Measurements from ENCODE around the gene FAM83C. TPM values are rescaled to one million over a fixed set of nuclear protein-coding genes. Genes with fewer than 3 reads are reported as not detected.

The FAM83C gene
- total RNA-seq, 1 donor, result not detected

- no peak for DNase-seq (ENCODE audit: low read depth)
- H3K4me3 ChIP-seq (ENCODE audit: low read depth, low read length), result no peak overlapping the region
- TF ChIP-seq, protein P1, sequence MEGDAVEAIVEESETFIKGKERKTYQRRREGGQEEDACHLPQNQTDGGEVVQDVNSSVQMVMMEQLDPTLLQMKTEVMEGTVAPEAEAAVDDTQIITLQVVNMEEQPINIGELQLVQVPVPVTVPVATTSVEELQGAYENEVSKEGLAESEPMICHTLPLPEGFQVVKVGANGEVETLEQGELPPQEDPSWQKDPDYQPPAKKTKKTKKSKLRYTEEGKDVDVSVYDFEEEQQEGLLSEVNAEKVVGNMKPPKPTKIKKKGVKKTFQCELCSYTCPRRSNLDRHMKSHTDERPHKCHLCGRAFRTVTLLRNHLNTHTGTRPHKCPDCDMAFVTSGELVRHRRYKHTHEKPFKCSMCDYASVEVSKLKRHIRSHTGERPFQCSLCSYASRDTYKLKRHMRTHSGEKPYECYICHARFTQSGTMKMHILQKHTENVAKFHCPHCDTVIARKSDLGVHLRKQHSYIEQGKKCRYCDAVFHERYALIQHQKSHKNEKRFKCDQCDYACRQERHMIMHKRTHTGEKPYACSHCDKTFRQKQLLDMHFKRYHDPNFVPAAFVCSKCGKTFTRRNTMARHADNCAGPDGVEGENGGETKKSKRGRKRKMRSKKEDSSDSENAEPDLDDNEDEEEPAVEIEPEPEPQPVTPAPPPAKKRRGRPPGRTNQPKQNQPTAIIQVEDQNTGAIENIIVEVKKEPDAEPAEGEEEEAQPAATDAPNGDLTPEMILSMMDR (IDR thresholded peaks at IDR 0.05; ENCODE audit: insufficient read depth, low read length), result no peak
These were observed 51.4 kb downstream of the FAM83C start for GRCh38 chr20:35240811-35241293.

DNA sequence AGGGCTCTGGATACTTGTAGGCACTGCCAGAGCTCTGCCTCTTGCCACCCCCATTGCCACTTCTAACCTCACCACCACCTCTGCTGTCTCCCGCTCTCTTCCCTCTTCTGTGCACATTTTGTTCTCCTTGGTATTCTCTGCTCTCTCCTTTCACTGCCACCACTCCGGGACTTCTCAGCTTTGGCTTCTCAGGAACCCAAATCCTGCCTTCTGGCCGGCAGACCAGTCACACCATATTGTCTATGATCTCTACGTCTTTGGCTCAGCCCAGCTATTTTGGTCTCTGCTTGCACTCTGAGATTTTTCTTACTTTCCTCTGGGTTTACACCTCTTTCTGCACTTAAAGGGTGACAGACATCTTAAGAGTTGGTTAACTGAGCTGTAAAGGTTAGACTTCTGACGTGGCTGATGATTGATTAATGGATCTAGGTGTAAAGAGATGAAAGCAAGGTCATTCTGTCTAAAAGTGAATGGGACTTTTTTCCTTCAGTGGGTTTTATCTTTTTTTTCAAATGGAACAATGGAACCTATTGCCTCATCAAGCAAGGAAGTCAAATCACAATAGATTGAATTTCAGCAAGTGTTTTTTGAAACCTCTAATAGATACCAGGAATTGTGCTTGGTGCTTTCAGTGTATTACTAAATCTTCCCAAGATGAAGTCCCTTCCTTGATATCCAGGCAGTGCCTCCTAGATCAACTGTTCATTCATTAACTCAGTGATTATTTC is 52.0 kb downstream of the FAM83C start:
- peak; percentile 22 for DNase-seq (ENCODE audit: low read depth)
- H3K4me3 ChIP-seq (ENCODE audit: low read depth, low read length), result no peak overlapping the region
- TF ChIP-seq, protein P1 (IDR thresholded peaks at IDR 0.05; ENCODE audit: insufficient read depth, low read length), result no peak

- DNase-seq (ENCODE audit: low read depth), result no peak
- TF ChIP-seq, protein P1 (IDR thresholded peaks at IDR 0.05; ENCODE audit: insufficient read depth, low read length), result no peak
- H3K4me3 ChIP-seq (ENCODE audit: low read depth, low read length), result no peak overlapping the region
These were observed 53.5 kb downstream of the FAM83C start for GRCh38 chr20:35238735-35239134.

- TF ChIP-seq, protein P1 (IDR thresholded peaks at IDR 0.05; ENCODE audit: insufficient read depth, low read length), result no peak
- no peak for DNase-seq (ENCODE audit: low read depth)
- H3K4me3 ChIP-seq (ENCODE audit: low read depth, low read length), result no peak overlapping the region
These were observed 54.1 kb downstream of the FAM83C start for GRCh38 chr20:35238170-35238569.

- H3K4me3 ChIP-seq (ENCODE audit: low read depth, low read length), result no peak overlapping the region
- no peak for DNase-seq (ENCODE audit: low read depth)
- TF ChIP-seq, protein P1 (IDR thresholded peaks at IDR 0.05; ENCODE audit: insufficient read depth, low read length), result no peak
These were observed 54.7 kb downstream of the FAM83C start for GRCh38 chr20:35237486-35237885.

DNA sequence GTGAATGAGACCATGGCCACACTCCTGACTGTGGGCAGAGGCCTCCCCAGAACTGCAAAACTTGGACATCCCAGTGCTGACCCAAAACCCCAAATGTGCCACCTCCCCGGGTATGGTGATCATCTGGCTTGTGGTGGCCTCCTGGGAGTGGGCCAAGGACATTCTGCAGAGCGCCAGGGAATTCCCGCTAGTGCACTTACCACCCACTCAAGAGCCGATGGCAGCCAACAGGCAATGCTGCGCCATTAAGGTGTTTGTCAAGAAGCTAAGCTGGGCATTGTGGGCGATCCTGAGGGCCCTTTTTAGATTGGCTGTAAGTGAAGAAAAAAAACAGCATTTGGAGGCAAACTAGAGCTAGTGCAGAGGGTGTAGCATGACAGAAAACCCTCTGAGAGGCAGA is 56.3 kb downstream of the FAM83C start:
- no peak for DNase-seq (ENCODE audit: low read depth)
- no peak overlapping the region for H3K4me3 ChIP-seq (ENCODE audit: low read depth, low read length)
- TF ChIP-seq, protein P1 (IDR thresholded peaks at IDR 0.05; ENCODE audit: insufficient read depth, low read length), result no peak

Other genes with a start within 250 kb of the FAM83C start
- gene TRPC4AP, start 199.6 kb downstream of the FAM83C start, total RNA-seq (ENCODE audit: low replicate concordance), result 53.0 and 91.7 TPM in 2 replicates
- gene EDEM2, start 145.1 kb downstream of the FAM83C start, total RNA-seq (ENCODE audit: low replicate concordance), result 16.7 and 34.1 TPM in 2 replicates
- 62.2 and 106 TPM in 2 replicates for gene PROCR, start 120.4 kb downstream of the FAM83C start, total RNA-seq (ENCODE audit: low replicate concordance)
- 0.16 and 0.81 TPM in 2 replicates for gene MMP24, start 65.7 kb downstream of the FAM83C start, total RNA-seq (ENCODE audit: low replicate concordance)
- gene MMP24OS, start 14.3 kb downstream of the FAM83C start, total RNA-seq (ENCODE audit: low replicate concordance), result 18.3 and 28.7 TPM in 2 replicates
- gene EIF6, start 7.7 kb downstream of the FAM83C start, total RNA-seq (ENCODE audit: low replicate concordance), result 17.0 and 120 TPM in 2 replicates
- gene UQCC1, start 119.5 kb upstream of the FAM83C start, total RNA-seq (ENCODE audit: low replicate concordance), result 24.4 and 26.9 TPM in 2 replicates
- 4.8 and 27.6 TPM in 2 replicates for gene GDF5, start 145.8 kb upstream of the FAM83C start, total RNA-seq (ENCODE audit: low replicate concordance)
- gene CEP250, start 163.2 kb upstream of the FAM83C start, total RNA-seq (ENCODE audit: low replicate concordance), result 22.0 and 66.7 TPM in 2 replicates
- not detected in 2 replicates for gene C20orf173, start 237.2 kb upstream of the FAM83C start, total RNA-seq (ENCODE audit: low replicate concordance)
- gene ERGIC3, start 249.7 kb upstream of the FAM83C start, total RNA-seq (ENCODE audit: low replicate concordance), result 331 and 368 TPM in 2 replicates